HEK293 (cell line): ENCODE results near the gene CTRB1.

ENCODE experiments used
- FEZF1 ChIP-seq: fragments of 450-650 bp; formaldehyde crosslinking; IDR thresholded peaks from 2 replicates; pipeline ENCODE4 v1.5.1; 2016; ENCODE audit warnings: missing biosample characterization, missing genetic modification characterization
- KLF16 ChIP-seq: fragments of 450-650 bp; formaldehyde crosslinking; IDR thresholded peaks from 2 replicates; pipeline ENCODE4 v1.5.1; 2017; ENCODE audit warnings: missing biosample characterization, missing genetic modification characterization
- KLF8 ChIP-seq: fragments of 450-650 bp; formaldehyde crosslinking; IDR thresholded peaks from 2 replicates; pipeline ENCODE4 v1.5.1; 2016; ENCODE audit warnings: missing biosample characterization, missing genetic modification characterization
- PBX3 ChIP-seq: sonication (generic); formaldehyde crosslinking; IDR thresholded peaks from 2 replicates; pipeline ENCODE4 v1.8.1; 2022; ENCODE audit warnings: mild to moderate bottlenecking, moderate library complexity, missing genetic modification reagents
- REPIN1 ChIP-seq: fragments of 450-650 bp; formaldehyde crosslinking; IDR thresholded peaks from 2 replicates; pipeline ENCODE4 v1.5.1; 2017; ENCODE audit warnings: missing biosample characterization, missing genetic modification characterization, low read depth
- ZBTB1 ChIP-seq: fragments of 450-650 bp; formaldehyde crosslinking; IDR thresholded peaks from 2 replicates; pipeline ENCODE4 v1.5.1; 2016; ENCODE audit warnings: missing biosample characterization, missing genetic modification characterization
- ZNF121 ChIP-seq: fragments of 450-650 bp; formaldehyde crosslinking; IDR thresholded peaks from 2 replicates; pipeline ENCODE4 v1.5.1; 2016; ENCODE audit warnings: missing biosample characterization, missing genetic modification characterization
- ZNF221 ChIP-seq: fragments of 450-650 bp; formaldehyde crosslinking; IDR thresholded peaks from 2 replicates; pipeline ENCODE4 v1.5.1; 2017; ENCODE audit warnings: missing biosample characterization, missing genetic modification characterization, borderline replicate concordance
- ZNF274 ChIP-seq, 2 experiments: fragments of 200-500 bp in 1 of 2; fragments of 450-650 bp in 1 of 2; sonication (Bioruptor generic) in 1 of 2; formaldehyde crosslinking in 1 of 2; IDR thresholded peaks; 2 replicates each; pipeline versions ENCODE4 v1.5.1 to v1.6.1; 2014 to 2016; ENCODE audit warnings: borderline replicate concordance in 1 of 2, inconsistent platforms in 1 of 2, low read length in 1 of 2, missing biosample characterization in 1 of 2, missing genetic modification characterization in 1 of 2
- ZNF660 ChIP-seq: fragments of 450-650 bp; IDR thresholded peaks from 2 replicates; pipeline ENCODE4 v1.5.1; 2018; ENCODE audit warnings: missing biosample characterization, mild to moderate bottlenecking, missing genetic modification characterization
- TF ChIP-seq, protein P1 (sequence below): fragments of 450-650 bp; formaldehyde crosslinking; IDR thresholded peaks from 2 replicates; pipeline ENCODE4 v1.5.1; 2016; ENCODE audit warnings: missing biosample characterization, missing genetic modification characterization
- TF ChIP-seq, protein P2 (sequence below): fragments of 450-650 bp; formaldehyde crosslinking; IDR thresholded peaks from 2 replicates; pipeline ENCODE4 v1.5.1; 2016; ENCODE audit warnings: missing biosample characterization, missing genetic modification characterization

- TF ChIP-seq, protein P1, sequence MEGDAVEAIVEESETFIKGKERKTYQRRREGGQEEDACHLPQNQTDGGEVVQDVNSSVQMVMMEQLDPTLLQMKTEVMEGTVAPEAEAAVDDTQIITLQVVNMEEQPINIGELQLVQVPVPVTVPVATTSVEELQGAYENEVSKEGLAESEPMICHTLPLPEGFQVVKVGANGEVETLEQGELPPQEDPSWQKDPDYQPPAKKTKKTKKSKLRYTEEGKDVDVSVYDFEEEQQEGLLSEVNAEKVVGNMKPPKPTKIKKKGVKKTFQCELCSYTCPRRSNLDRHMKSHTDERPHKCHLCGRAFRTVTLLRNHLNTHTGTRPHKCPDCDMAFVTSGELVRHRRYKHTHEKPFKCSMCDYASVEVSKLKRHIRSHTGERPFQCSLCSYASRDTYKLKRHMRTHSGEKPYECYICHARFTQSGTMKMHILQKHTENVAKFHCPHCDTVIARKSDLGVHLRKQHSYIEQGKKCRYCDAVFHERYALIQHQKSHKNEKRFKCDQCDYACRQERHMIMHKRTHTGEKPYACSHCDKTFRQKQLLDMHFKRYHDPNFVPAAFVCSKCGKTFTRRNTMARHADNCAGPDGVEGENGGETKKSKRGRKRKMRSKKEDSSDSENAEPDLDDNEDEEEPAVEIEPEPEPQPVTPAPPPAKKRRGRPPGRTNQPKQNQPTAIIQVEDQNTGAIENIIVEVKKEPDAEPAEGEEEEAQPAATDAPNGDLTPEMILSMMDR (tag by site-specific recombination), result no peak
- TF ChIP-seq REPIN1 (tag by site-specific recombination) (no peak), PBX3 (CRISPR knock-in tag) (no peak), ZNF121 (tag by site-specific recombination) (no peak), ZNF274 (IDR thresholded peaks at IDR 0.05; ENCODE audit: low read length) (no peak), ZNF274 (tag by site-specific recombination; IDR thresholded peaks at IDR 0.05; ENCODE audit: borderline replicate concordance) (no peak), ZNF221 (tag by site-specific recombination) (no peak), ZNF660 (tag by site-specific recombination) (no peak), FEZF1 (no peak), ZBTB1 (tag by site-specific recombination) (no peak), KLF16 (tag by site-specific recombination) (no peak), KLF8 (tag by site-specific recombination) (no peak)
- TF ChIP-seq, protein P2, sequence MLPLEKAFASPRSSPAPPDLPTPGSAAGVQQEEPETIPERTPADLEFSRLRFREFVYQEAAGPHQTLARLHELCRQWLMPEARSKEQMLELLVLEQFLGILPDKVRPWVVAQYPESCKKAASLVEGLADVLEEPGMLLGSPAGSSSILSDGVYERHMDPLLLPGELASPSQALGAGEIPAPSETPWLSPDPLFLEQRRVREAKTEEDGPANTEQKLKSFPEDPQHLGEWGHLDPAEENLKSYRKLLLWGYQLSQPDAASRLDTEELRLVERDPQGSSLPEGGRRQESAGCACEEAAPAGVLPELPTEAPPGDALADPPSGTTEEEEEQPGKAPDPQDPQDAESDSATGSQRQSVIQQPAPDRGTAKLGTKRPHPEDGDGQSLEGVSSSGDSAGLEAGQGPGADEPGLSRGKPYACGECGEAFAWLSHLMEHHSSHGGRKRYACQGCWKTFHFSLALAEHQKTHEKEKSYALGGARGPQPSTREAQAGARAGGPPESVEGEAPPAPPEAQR (tag by site-specific recombination), result no peak
Observed at GRCh38 chr16:75233611-75233938, 14.8 kb downstream of the CTRB1 start.
